ENCODE measurements around the gene RPS6KA3. TPM values are rescaled to one million over a fixed set of nuclear protein-coding genes. Genes with fewer than 3 reads are reported as not detected.

RPS6KA3 gene
- total RNA-seq, 1 experiment from 2014 or later: 39.4 TPM

DNA sequence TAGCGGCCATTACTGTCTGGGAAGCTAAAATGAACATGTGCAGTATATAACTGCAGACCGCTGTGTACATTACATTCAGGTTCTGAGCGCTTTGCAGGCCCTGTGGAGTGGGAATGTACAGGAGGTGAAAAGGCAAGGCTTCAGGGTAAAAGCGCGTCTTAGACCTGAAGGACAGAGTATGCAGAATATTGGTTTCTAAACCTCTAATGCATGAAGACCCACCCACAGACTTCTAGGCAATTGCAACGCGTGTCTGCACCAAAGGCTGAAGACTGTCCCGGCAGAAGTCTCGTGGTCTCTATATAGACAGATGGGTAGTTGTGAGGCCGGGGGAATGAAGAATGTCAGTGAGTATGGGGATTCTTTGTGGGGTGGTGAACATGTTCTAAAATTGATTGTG lies 155.4 kb downstream of the RPS6KA3 start:
- DNase-seq (ENCODE audit: extremely low read depth, low read depth): no peak

DNA sequence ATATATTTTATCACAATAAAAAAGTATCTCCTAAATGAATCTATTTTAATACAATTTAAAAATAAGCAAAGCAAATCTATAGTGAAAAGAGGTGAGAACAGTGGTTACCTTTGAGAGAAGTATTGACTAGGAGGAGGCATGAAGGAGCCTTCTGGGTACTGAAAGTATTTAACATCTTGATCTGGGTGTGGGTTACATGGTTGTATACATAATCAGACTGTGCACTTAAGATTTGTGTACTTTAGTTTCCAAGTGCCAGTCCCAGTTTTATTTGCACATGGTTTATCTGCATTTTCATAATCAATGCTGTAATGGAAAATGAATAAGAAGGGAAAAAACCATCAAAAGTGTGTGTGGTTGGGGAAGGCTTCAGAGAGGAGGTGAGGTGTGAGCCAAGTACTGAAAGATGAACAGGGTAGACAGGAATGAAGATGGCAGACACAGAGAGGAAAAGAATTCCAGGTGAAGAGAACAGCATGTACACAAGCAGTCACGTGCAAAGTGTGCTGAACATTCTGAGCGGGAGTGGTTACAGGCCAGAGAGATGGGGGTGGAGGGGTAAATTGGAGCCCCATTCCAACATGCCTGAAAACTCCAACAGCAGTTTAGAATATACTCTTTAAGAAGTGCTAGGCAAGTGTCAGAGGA lies 164.7 kb downstream of the RPS6KA3 start:
- no peak for DNase-seq (ENCODE audit: extremely low read depth, low read depth)

Small RNAs within 50 kb of the gene (small RNA-seq; reads per million reads assigned to genes)
- 8.1 to 18.4 reads per million in 2 experiments for gene RF00493
- 0 reads per million in 2 experiments for gene RF00494

Other genes with a start within 250 kb of the RPS6KA3 start
- gene MAP7D2, start 150.0 kb downstream of the RPS6KA3 start, total RNA-seq (2014; rRNA removed; shearing (Covaris generic)): 0.23 and 0.25 TPM in 2 replicates
- gene EIF1AX, start 125.1 kb downstream of the RPS6KA3 start, total RNA-seq (2014; rRNA removed; shearing (Covaris generic)): 97.2 and 118 TPM in 2 replicates